Midbrain (tissue), 1 donor: ENCODE data around the gene ANO3.

Source experiments
- DNase-seq: peaks from one replicate; lab custom pipeline; 2025; lab: John Stamatoyannopoulos, UW

The ANO3 gene

GRCh38 chr11:26359055-26359454, 27.1 kb downstream of the ANO3 start:
- no peak for DNase-seq

GRCh38 chr11:26365284-26365683, 33.4 kb downstream of the ANO3 start:
- DNase-seq: no peak

DNA sequence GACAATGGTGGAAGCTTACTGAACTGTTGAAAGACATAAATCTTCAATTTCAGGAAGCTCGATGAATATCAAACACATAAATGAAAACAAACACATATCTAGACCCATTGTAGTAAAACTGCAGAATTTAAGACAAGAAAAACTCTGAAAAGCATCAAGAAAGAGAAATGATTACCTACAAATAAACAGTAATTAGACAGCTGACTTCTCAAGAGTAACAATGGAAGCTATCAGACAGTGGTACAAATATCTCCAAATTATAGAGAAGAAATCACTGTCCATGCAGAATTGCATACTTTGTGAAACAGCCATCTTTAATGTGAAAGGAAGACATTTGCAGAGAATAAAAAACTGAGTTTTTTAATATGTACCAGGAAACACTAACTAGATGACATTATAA, 45.7 kb downstream of the ANO3 start:
- DNase-seq: no peak

- DNase-seq: no peak
Observed at GRCh38 chr11:26399336-26399735, 67.4 kb downstream of the ANO3 start.

- DNase-seq: no peak
Observed at GRCh38 chr11:26410706-26411366, 78.9 kb downstream of the ANO3 start.

DNA sequence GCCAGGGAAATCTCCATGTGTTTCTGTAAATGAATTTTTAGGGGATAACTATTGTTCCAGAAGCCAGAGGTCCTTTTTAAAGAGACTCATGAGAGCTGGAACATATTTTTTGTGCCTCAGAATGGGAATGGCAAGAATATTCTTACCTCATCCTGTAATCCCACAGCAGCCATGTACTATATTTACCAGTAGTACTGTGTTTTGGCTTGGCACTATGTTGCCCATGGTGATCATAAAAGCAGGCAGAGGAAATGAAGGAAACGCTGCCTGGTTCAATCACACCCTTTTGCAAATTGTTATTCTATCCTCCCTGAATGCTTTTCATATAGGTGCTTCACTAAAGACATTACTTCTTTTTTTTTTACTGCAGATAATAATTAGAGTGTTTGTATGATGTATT, 81.0 kb downstream of the ANO3 start:
- no peak for DNase-seq

DNA sequence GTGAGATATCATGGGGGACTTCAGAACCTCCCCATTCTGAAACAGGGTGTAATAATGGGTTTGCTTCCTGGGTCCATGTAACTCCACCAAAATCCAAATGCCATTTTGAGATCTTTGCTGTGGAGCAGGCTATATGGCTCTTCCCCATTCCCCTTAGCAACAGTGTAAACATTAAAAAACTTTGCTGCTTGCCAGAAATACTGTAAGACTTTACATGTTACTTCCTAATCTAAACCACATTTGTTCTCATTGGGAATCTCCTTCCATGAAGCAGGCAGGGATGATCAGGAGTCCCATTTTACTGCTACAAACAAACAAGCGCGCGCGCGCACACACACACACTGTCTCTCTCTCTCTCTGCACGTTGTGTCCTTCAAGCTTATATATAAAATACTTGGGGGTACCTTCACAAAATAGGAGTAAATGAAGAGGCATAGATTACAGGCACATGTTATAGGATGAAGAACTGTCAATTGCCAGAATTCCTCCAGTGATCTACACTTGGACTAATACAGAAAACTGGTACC, 86.5 kb downstream of the ANO3 start:
- DNase-seq: no peak

DNA sequence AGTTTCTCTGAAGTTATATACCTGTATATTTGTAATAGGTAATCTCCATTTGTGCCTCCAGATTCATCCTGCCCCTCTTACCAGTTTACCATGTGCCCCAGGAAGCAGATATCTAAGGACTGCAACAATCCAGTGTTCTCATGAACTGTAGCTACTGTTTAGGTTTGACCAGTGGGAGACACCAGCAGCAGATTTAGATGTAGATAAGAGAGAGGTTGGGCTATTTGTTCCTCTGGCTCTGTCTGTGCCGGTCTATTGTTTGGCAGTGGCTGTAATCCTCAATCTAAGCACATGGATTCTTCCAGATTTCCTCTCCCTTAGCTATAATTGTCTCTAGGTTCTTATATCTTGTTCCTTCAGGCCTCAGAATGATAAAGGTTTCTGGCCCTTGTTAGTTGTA, 88.4 kb downstream of the ANO3 start:
- DNase-seq: no peak

GRCh38 chr11:26424255-26424654, 92.3 kb downstream of the ANO3 start:
- DNase-seq: no peak

GRCh38 chr11:26439854-26440253, 107.9 kb downstream of the ANO3 start:
- no peak for DNase-seq

GRCh38 chr11:26442131-26442530, 110.2 kb downstream of the ANO3 start:
- no peak for DNase-seq

- no peak for DNase-seq
Observed at GRCh38 chr11:26443617-26444016, 111.7 kb downstream of the ANO3 start.

GRCh38 chr11:26457636-26458035, 125.7 kb downstream of the ANO3 start:
- DNase-seq: no peak

DNA sequence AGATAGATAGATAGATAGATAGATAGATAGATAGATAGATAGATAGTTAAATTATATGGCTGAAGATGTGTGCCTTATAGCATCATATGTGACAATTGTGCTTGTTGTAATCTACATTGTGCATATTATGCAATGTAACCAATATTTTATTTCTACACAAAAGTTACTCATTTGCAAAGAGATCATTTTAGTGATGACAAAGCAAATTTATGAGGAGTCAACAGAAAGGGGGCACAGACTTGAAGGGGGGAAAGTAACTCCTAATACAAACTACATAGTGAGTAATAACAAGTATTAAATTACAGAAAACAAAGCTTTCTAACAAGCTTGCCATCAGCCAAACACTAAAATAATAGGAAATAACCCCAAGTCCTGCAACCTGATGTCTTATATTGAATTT, 133.3 kb downstream of the ANO3 start:
- no peak for DNase-seq

DNA sequence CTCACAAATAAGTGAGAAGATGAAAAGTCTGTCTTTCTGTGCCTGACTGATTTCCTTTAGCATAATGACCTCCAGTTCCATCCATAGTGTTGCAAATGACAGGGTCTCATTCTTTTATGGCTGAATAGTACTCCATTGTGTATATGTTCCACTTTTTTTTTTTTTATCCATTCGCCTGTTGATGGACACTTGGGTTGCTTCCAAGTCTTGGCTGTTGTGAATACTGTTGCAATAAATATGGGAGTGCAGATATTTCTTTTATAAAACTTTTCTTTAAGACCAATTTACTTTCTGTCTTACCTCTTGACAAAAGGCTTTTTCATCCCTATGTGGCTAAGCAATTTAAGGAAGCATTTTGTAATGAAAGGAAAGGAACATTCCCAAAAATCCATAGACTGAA, 135.6 kb downstream of the ANO3 start:
- DNase-seq: no peak

GRCh38 chr11:26470992-26471391, 139.1 kb downstream of the ANO3 start:
- no peak for DNase-seq

DNA sequence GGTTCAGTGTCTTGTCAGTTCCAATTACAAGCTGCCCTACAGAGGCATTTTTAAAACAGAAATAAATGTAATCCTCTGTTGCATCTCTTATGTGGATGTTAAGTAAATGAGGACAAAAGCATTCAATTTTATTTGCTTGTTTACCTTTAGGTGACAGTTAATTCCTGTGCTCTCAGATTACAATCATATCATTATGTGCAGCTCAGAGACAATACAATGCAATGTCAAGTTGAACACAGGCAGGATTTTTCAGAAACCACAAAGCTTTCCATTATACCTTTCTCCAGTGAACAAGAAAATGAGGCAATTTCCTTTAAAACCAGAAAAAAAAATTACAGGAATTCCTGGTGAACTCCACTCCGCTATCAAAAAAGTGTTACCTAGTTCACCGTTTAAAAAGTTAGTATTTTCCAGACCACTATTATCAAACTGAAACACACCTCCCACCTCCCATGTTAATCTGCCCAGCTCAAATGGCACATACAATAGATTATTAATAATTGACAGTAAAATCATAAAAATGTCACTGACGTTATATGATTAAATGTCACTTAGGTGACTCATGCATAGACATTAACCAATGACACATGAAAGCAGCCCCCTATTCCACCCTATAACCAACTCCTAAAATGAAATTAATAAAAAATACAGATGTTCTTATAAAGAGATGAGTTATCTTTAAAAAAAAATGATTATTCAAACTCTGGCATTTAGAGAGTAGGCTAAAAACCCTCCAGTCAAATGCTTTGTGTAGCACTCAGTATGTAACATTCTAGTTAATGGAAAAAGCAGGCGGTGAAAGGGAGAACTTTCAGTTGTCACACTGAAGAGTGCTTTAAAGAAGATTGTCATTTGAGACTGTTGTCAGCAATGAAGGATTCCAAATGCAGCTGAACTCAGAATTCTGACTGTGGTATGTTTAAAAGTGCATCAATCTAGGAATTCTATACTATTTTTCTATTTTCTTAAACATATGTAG, 141.6 kb downstream of the ANO3 start:
- DNase-seq: no peak

GRCh38 chr11:26474401-26474800, 142.5 kb downstream of the ANO3 start:
- no peak for DNase-seq

DNA sequence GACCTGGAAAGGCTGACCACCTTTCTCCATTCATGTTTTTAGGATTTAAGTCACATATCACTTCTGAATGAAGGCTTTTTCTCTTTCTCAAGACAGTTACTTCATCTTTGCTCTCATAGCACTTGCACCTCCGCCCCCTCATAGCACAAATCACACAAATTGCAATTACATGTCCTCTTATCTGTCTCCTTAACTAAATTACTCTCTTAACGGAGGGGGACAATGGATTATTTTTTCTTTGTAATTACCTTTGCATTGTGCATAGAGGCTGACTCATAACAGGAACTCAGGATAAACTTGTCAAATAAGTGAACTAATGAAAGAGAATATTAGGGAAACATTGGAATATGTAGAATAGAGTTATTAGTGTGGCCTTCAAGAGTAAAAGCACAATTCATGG, 145.5 kb downstream of the ANO3 start:
- no peak for DNase-seq

- DNase-seq: no peak
Observed at GRCh38 chr11:26478710-26479109, 146.8 kb downstream of the ANO3 start.

- no peak for DNase-seq
Observed at GRCh38 chr11:26480041-26480440, 148.1 kb downstream of the ANO3 start.

DNA sequence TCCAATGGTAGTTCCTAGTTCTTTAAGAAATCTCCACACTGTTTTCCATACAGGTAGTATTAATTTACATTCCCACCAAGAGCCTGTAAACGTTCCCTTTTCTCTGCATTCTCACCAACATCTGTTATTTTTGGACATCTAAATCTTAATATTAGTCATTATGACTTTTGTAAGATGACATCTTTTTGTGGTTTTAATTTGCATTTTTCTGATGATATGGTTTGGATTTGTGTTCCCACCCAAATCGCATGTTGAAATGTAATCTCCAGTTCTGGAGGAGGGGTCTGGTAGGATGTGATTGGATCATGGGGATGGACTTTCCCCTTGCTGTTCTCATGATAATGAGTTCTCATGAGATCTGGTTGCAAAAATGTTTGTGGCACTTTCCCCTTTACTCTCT, 151.2 kb downstream of the ANO3 start:
- DNase-seq: no peak

GRCh38 chr11:26490546-26490945, 158.6 kb downstream of the ANO3 start:
- DNase-seq: no peak
